ENCODE measurements around the gene SLC25A43. TPM values are rescaled to one million over a fixed set of nuclear protein-coding genes. Genes with fewer than 3 reads are reported as not detected.
"Not testable (repeated sequence)": the region's sequence is repeated elsewhere in the genome, so short reads cannot be mapped to it uniquely, and the experiment has no call there.

Gene SLC25A43
- total RNA-seq, 1 experiment from 2014 or later = 5.3 TPM

GRCh38 chrX:119419898-119420297 is 20.8 kb downstream of the SLC25A43 start:
- Histone ChIP-seq H3K4me3 (ENCODE audit: insufficient read depth, low read depth, low read length) (no peak overlapping the region), H3K36me3 (replicated peaks; ENCODE audit: control insufficient read depth, insufficient read depth, low read length) (no peaks in the 10 kb centered on the region), H3K27me3 (ENCODE audit: control insufficient read depth, insufficient read depth, low read length) (no peaks in the 10 kb centered on the region)
- DNase-seq = no peak

GRCh38 chrX:119421016-119421705 is 22.0 kb downstream of the SLC25A43 start:
- no peaks in the 10 kb centered on the region for H3K27me3 ChIP-seq (ENCODE audit: control insufficient read depth, insufficient read depth, low read length)
- H3K36me3 ChIP-seq (replicated peaks; ENCODE audit: control insufficient read depth, insufficient read depth, low read length) = no peaks in the 10 kb centered on the region
- DNase-seq = no peak
- no peak overlapping the region for H3K4me3 ChIP-seq (ENCODE audit: insufficient read depth, low read depth, low read length)

- no peak for DNase-seq
- no peak overlapping the region for H3K4me3 ChIP-seq (ENCODE audit: insufficient read depth, low read depth, low read length)
- no peaks in the 10 kb centered on the region for H3K36me3 ChIP-seq (replicated peaks; ENCODE audit: control insufficient read depth, insufficient read depth, low read length)
- H3K27me3 ChIP-seq (ENCODE audit: control insufficient read depth, insufficient read depth, low read length) = no peaks in the 10 kb centered on the region
Measured at GRCh38 chrX:119423631-119424030, 24.5 kb downstream of the SLC25A43 start.

- Histone ChIP-seq H3K36me3 (replicated peaks; ENCODE audit: control insufficient read depth, insufficient read depth, low read length) (no peaks in the 10 kb centered on the region), H3K4me3 (ENCODE audit: insufficient read depth, low read depth, low read length) (no peak overlapping the region), H3K27me3 (ENCODE audit: control insufficient read depth, insufficient read depth, low read length) (no peaks in the 10 kb centered on the region)
- peak; percentile 25 for DNase-seq
Measured at GRCh38 chrX:119424999-119425398, 25.9 kb downstream of the SLC25A43 start.

- Histone ChIP-seq H3K27me3 (ENCODE audit: control insufficient read depth, insufficient read depth, low read length) (no peaks in the 10 kb centered on the region), H3K4me3 (ENCODE audit: insufficient read depth, low read depth, low read length) (no peak overlapping the region), H3K36me3 (replicated peaks; ENCODE audit: control insufficient read depth, insufficient read depth, low read length) (no peaks in the 10 kb centered on the region)
- no peak for DNase-seq
Measured at GRCh38 chrX:119427024-119427794, 28.1 kb downstream of the SLC25A43 start.

- Histone ChIP-seq H3K36me3 (replicated peaks; ENCODE audit: control insufficient read depth, insufficient read depth, low read length) (no peaks in the 10 kb centered on the region), H3K4me3 (ENCODE audit: insufficient read depth, low read depth, low read length) (no peak overlapping the region), H3K27me3 (ENCODE audit: control insufficient read depth, insufficient read depth, low read length) (no peaks in the 10 kb centered on the region)
- no peak for DNase-seq
Measured at GRCh38 chrX:119427795-119428185, 28.7 kb downstream of the SLC25A43 start.

- no peaks in the 10 kb centered on the region for H3K36me3 ChIP-seq (replicated peaks; ENCODE audit: control insufficient read depth, insufficient read depth, low read length)
- H3K27me3 ChIP-seq (ENCODE audit: control insufficient read depth, insufficient read depth, low read length) = no peaks in the 10 kb centered on the region
- no peak for DNase-seq
- no peak overlapping the region for H3K4me3 ChIP-seq (ENCODE audit: insufficient read depth, low read depth, low read length)
Measured at GRCh38 chrX:119429471-119429870, 30.3 kb downstream of the SLC25A43 start.

- not testable (repeated sequence) for H3K27me3 ChIP-seq (ENCODE audit: control insufficient read depth, insufficient read depth, low read length); DNase-seq; H3K36me3 ChIP-seq (replicated peaks; ENCODE audit: control insufficient read depth, insufficient read depth, low read length); H3K4me3 ChIP-seq (ENCODE audit: insufficient read depth, low read depth, low read length)
Measured at GRCh38 chrX:119441295-119441694, 42.2 kb downstream of the SLC25A43 start.

- Histone ChIP-seq H3K36me3 (replicated peaks; ENCODE audit: control insufficient read depth, insufficient read depth, low read length) (no peaks in the 10 kb centered on the region), H3K27me3 (ENCODE audit: control insufficient read depth, insufficient read depth, low read length) (no peaks in the 10 kb centered on the region), H3K4me3 (ENCODE audit: insufficient read depth, low read depth, low read length) (no peak overlapping the region)
- DNase-seq = no peak
Measured at GRCh38 chrX:119442286-119442685, 43.1 kb downstream of the SLC25A43 start.

GRCh38 chrX:119453202-119453601 is 54.1 kb downstream of the SLC25A43 start:
- no peak for DNase-seq
- Histone ChIP-seq H3K36me3 (replicated peaks; ENCODE audit: control insufficient read depth, insufficient read depth, low read length) (no peaks in the 10 kb centered on the region; the same call in 1 of the 2 replicates), H3K4me3 (ENCODE audit: insufficient read depth, low read depth, low read length) (no peak overlapping the region), H3K27me3 (ENCODE audit: control insufficient read depth, insufficient read depth, low read length) (no peaks in the 10 kb centered on the region)

- no peaks in the 10 kb centered on the region for H3K27me3 ChIP-seq (ENCODE audit: control insufficient read depth, insufficient read depth, low read length)
- H3K4me3 ChIP-seq (ENCODE audit: insufficient read depth, low read depth, low read length) = no peak overlapping the region
- DNase-seq = no peak
Measured at GRCh38 chrX:119455264-119455663, 56.1 kb downstream of the SLC25A43 start.

GRCh38 chrX:119459181-119459580 is 60.0 kb downstream of the SLC25A43 start:
- Histone ChIP-seq H3K27me3 (ENCODE audit: control insufficient read depth, insufficient read depth, low read length) (no peaks in the 10 kb centered on the region), H3K4me3 (ENCODE audit: insufficient read depth, low read depth, low read length) (no peak overlapping the region), H3K36me3 (replicated peaks; ENCODE audit: control insufficient read depth, insufficient read depth, low read length) (no peaks in the 10 kb centered on the region)
- no peak for DNase-seq

More at GRCh38 chrX:119455264-119455663, 56.1 kb downstream of the SLC25A43 start:
- no peaks in the 10 kb centered on the region; the same call in 1 of the 2 replicates for H3K36me3 ChIP-seq (replicated peaks; ENCODE audit: control insufficient read depth, insufficient read depth, low read length)

- Histone ChIP-seq H3K36me3 (replicated peaks; ENCODE audit: control insufficient read depth, insufficient read depth, low read length) (peaks cover 4% of the 10 kb centered on the region), H3K4me3 (ENCODE audit: insufficient read depth, low read depth, low read length) (no peak overlapping the region), H3K27me3 (ENCODE audit: control insufficient read depth, insufficient read depth, low read length) (no peaks in the 10 kb centered on the region)
- DNase-seq = no peak
Measured at GRCh38 chrX:119465555-119465954, 66.4 kb downstream of the SLC25A43 start.

- no peaks in the 10 kb centered on the region for H3K27me3 ChIP-seq (ENCODE audit: control insufficient read depth, insufficient read depth, low read length)
- no peak overlapping the region for H3K4me3 ChIP-seq (ENCODE audit: insufficient read depth, low read depth, low read length)
- H3K36me3 ChIP-seq (replicated peaks; ENCODE audit: control insufficient read depth, insufficient read depth, low read length) = peaks cover 8% of the 10 kb centered on the region
- DNase-seq = no peak
Measured at GRCh38 chrX:119466970-119467369, 67.8 kb downstream of the SLC25A43 start.

GRCh38 chrX:119467433-119467832 is 68.3 kb downstream of the SLC25A43 start:
- no peak overlapping the region; the same call in 1 of the 2 replicates for H3K4me3 ChIP-seq (ENCODE audit: insufficient read depth, low read depth, low read length)
- peaks cover 8% of the 10 kb centered on the region for H3K36me3 ChIP-seq (replicated peaks; ENCODE audit: control insufficient read depth, insufficient read depth, low read length)
- no peaks in the 10 kb centered on the region for H3K27me3 ChIP-seq (ENCODE audit: control insufficient read depth, insufficient read depth, low read length)
- DNase-seq = no peak
